Stimulated activated CD8-positive, alpha-beta memory T cell treated with anti-CD3 and anti-CD28 coated beads, Interleukin-7, amount 100 ng/mL, for 24 hours (primary cell): ENCODE measurements around the gene SLC25A53.
"Not testable (repeated sequence)": the region's sequence is repeated elsewhere in the genome, so short reads cannot be mapped to it uniquely, and the experiment has no call there.

Experiments used
- DNase-seq: peaks from one replicate; pipeline ENCODE4 v3.0.0-alpha.2; 2020; ENCODE audit warnings: low read depth

Gene SLC25A53

GRCh38 chrX:104054956-104055355 is 101.9 kb downstream of the SLC25A53 start:
- not testable (repeated sequence) for DNase-seq
